K562 treated with DMSO at 1 percent for 4 hours (cell line): ENCODE measurements around the gene POTEF. TPM values are rescaled to one million over a fixed set of nuclear protein-coding genes. Genes with fewer than 3 reads are reported as not detected.

Source experiments
- total RNA-seq: library from RNA; unstranded; fragments of 300-600 nt; gene quantifications from 2 replicates; pipeline ENCODE4 v1.2.3, GENCODE V29; 2022; ENCODE audit not compliant: insufficient read depth

POTEF gene
- not detected in 2 replicates for total RNA-seq

DNA sequence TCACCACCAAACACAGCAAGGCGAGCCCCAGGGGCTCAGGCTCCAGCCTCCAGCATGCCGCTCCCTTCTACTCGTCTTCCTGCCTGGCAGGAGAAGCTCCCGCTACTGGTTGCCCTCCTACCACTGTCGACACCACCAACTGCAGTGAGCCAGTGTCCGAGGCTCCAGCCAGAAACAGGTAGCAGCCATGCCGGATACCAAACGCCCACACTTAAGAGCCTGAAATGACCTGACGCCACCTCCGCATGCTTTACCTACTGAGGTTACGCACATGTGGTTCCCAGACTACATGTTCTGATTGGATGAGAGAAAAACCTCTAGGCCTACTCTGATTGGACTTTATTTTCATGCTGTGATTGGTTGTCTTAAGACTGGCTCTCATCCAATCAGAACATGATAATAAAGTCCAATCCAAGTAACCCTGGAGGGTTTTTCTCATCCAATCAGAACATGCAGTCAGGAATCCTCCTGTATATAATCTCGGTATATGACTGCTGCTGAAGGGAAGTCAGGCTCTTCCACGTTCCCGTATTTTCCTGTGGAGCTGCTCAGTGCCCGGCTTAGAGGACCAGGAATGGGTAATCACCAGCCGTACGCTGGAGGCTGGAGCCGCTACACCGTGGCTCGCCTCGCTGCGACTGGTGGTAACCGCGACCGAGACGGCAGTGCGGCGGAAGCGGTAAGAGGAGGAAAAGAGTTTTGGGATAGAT lies at the start of gene POTEF:
TSS of gene POTEF (minus strand) at position 103 of the 710 bp plus-strand sequence. CDS start 8,707 bp downstream, outside the sequence.

DNA sequence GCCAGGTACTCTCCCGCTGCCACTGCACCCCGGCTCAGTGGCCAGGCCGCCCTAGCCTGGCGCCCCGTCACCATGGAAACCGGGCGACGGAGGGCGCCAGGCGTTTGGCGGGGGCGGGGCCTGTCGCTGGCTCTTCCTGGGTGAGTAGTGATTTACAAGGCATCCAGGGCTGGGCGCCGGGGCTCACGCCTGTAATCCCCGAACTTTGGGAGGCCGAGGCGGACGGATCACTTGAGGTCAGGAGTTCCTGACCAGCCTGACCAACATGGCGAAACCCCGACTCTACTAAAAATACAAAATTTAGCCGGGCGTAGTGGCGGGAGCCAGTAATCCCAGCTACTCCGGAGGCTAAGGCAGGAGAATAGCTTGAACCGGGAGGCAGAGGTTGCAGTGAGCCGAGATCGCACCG lies 16.0 kb upstream of the POTEF start, which contains the start of gene CCDC74B:
TSS of gene CCDC74B (minus strand) at position 107 of the 409 bp plus-strand sequence. CDS start 116 bp downstream, outside the sequence.

Other genes starting within 250 kb of the POTEF start
- not detected in 2 replicates for gene RAB6C, start 149.6 kb downstream of the POTEF start, total RNA-seq
- 3.3 TPM in 1 of 2 replicates, not detected in the other for gene CCDC74B, start 15.9 kb upstream of the POTEF start, total RNA-seq
- 62.5 and 78.4 TPM in 2 replicates for gene SMPD4, start 52.4 kb upstream of the POTEF start, total RNA-seq
- 404 and 429 TPM in 2 replicates for gene MZT2B, start 53.0 kb upstream of the POTEF start, total RNA-seq
- not detected in 2 replicates for gene TUBA3E, start 69.2 kb upstream of the POTEF start, total RNA-seq
- 78.1 and 85.6 TPM in 2 replicates for gene IMP4, start 213.7 kb upstream of the POTEF start, total RNA-seq
- gene PTPN18, start 226.8 kb upstream of the POTEF start, total RNA-seq: 27.7 and 32.5 TPM in 2 replicates